Measurements from ENCODE around the gene DLGAP1.

DNA sequence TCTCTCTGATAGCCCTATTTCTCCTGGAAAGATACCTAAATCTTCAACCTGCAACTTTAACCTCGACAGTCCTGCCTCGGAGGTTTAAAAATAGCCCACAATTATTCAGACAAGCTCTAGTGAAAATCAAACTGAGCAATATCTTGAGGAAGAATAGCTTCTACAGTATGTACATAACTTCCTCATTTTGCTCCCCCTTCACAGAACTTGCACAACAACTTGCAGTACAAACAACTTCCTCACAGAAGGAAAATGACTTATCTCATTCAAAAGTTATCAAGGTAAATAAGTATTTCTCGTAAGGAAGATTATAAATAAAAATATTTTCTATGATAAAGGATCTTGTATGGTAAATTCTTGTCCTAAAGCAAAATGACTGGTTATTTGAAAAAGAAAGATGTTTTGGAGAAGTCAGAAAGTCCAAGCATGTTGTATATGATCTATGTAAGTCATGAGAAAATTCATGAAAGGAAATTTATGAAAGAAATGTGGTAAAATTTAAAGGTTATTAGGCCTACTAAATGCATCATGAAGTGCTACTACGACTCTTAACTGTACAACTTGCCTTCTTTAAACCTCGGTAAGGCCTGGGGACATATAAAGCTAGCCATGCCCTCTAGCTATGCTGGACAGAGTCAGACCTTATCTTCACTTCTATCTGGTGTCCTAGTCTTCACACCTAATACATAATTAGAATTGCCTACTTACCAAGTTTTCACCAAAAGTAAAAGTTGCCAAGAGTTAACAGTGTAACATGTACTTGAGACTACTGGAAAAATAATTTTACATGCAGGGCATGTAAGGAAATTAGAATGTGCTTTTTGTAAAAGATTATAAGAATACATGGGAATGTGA is 394.5 kb downstream of the DLGAP1 start:
- TF ChIP-seq, protein P1, sequence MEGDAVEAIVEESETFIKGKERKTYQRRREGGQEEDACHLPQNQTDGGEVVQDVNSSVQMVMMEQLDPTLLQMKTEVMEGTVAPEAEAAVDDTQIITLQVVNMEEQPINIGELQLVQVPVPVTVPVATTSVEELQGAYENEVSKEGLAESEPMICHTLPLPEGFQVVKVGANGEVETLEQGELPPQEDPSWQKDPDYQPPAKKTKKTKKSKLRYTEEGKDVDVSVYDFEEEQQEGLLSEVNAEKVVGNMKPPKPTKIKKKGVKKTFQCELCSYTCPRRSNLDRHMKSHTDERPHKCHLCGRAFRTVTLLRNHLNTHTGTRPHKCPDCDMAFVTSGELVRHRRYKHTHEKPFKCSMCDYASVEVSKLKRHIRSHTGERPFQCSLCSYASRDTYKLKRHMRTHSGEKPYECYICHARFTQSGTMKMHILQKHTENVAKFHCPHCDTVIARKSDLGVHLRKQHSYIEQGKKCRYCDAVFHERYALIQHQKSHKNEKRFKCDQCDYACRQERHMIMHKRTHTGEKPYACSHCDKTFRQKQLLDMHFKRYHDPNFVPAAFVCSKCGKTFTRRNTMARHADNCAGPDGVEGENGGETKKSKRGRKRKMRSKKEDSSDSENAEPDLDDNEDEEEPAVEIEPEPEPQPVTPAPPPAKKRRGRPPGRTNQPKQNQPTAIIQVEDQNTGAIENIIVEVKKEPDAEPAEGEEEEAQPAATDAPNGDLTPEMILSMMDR (IDR thresholded peaks at IDR 0.05; ENCODE audit: low read depth, low read length) = no peak
- no peak for TF ChIP-seq EZH2phosphoT487 (IDR thresholded peaks at IDR 0.05; ENCODE audit: low read depth)
